ENCODE data around the gene ABITRAM. TPM values are rescaled to one million over a fixed set of nuclear protein-coding genes. Genes with fewer than 3 reads are reported as not detected.

ABITRAM gene
- total and polyA plus RNA-seq, 7 donors = 5.6 to 18.3 (median 11.8) TPM

- peak overlapping the region in 2 of 4 donors; percentile 28 to 54 for H3K27ac ChIP-seq
- no peaks in the 10 kb centered on the region for H3K27me3 ChIP-seq
- DNase-seq = no peak
- peaks cover 0 to 7% (median 0%) of the 10 kb centered on the region in 4 donors for H3K36me3 ChIP-seq
- H3K4me1 ChIP-seq = peaks cover 0 to 42% (median 30%) of the 10 kb centered on the region in 4 donors
- no peaks in the 10 kb centered on the region for H3K9me3 ChIP-seq
- no peak overlapping the region for H3K4me3 ChIP-seq
- intact Hi-C loops (cut with DNase I) = no loop called here
- WGBS, 2 donors = 80 to 84% methylated on average over 2 of the region's 2 CpGs
- no peak for TF ChIP-seq CTCF (IDR thresholded peaks at IDR 0.05)
- TF ChIP-seq POLR2A (IDR thresholded peaks at IDR 0.05) = no peak
- TF ChIP-seq POLR2AphosphoS5 (IDR thresholded peaks at IDR 0.05) = no peak
- TF ChIP-seq EP300 (IDR thresholded peaks at IDR 0.05) = no peak
These were observed 38.5 kb downstream of the ABITRAM start for GRCh38 chr9:108972626-108973209.

- Histone ChIP-seq H3K36me3 (peaks cover 0 to 7% (median 0%) of the 10 kb centered on the region in 4 donors), H3K9me3 (no peaks in the 10 kb centered on the region), H3K27ac (peak overlapping the region in 1 of 4 donors; percentile 54), H3K27me3 (no peaks in the 10 kb centered on the region), H3K4me1 (peaks cover 0 to 47% (median 40%) of the 10 kb centered on the region in 4 donors), H3K4me3 (no peak overlapping the region)
- TF ChIP-seq POLR2A (IDR thresholded peaks at IDR 0.05) = no peak
- no peak for TF ChIP-seq EP300 (IDR thresholded peaks at IDR 0.05)
- TF ChIP-seq CTCF (IDR thresholded peaks at IDR 0.05) = no peak
- peak in 1 of 4 donors; percentile 15 for TF ChIP-seq POLR2AphosphoS5 (IDR thresholded peaks at IDR 0.05)
- intact Hi-C loops (cut with DNase I) = no loop called here
- no peak for DNase-seq
- whole genome bisulfite sequencing, 2 donors = 86 to 87% methylated on average over 5 of the region's 5 CpGs
These were observed 39.7 kb downstream of the ABITRAM start for GRCh38 chr9:108973895-108974294.

GRCh38 chr9:108978205-108978604 lies 44.0 kb downstream of the ABITRAM start:
- H3K27ac ChIP-seq = peak overlapping the region in 3 of 4 donors; percentile 13 to 74 (median 74)
- H3K36me3 ChIP-seq = peaks cover 0 to 17% (median 5%) of the 10 kb centered on the region in 4 donors
- DNase-seq = no peak
- WGBS, 2 donors = 64 to 78% methylated on average over 1 of the region's 1 CpG
- H3K4me3 ChIP-seq = no peak overlapping the region
- no peaks in the 10 kb centered on the region for H3K27me3 ChIP-seq
- intact Hi-C loops (cut with DNase I) = no loop called here
- H3K9me3 ChIP-seq = no peaks in the 10 kb centered on the region
- peaks cover 0 to 39% (median 30%) of the 10 kb centered on the region in 4 donors for H3K4me1 ChIP-seq
- no peak for TF ChIP-seq POLR2A (IDR thresholded peaks at IDR 0.05)
- peak in 3 of 4 donors; percentile 47 to 72 (median 70) for TF ChIP-seq POLR2AphosphoS5 (IDR thresholded peaks at IDR 0.05)

- Histone ChIP-seq H3K36me3 (peaks cover 0 to 26% (median 5%) of the 10 kb centered on the region in 4 donors), H3K9me3 (no peaks in the 10 kb centered on the region), H3K27ac (no peak overlapping the region), H3K4me3 (no peak overlapping the region), H3K27me3 (no peaks in the 10 kb centered on the region), H3K4me1 (peaks cover 0 to 22% (median 17%) of the 10 kb centered on the region in 4 donors)
- intact Hi-C loops (cut with DNase I) = no loop called here
- 95 to 97% methylated on average over 2 of the region's 2 CpGs for WGBS, 2 donors
- DNase-seq = no peak
- TF ChIP-seq EP300 (IDR thresholded peaks at IDR 0.05) (no peak), POLR2A (IDR thresholded peaks at IDR 0.05) (no peak), CTCF (IDR thresholded peaks at IDR 0.05) (no peak), POLR2AphosphoS5 (IDR thresholded peaks at IDR 0.05) (no peak)
These were observed 46.7 kb downstream of the ABITRAM start for GRCh38 chr9:108980893-108981292.

- no peak overlapping the region for H3K27ac ChIP-seq
- no peak for DNase-seq
- TF ChIP-seq CTCF (IDR thresholded peaks at IDR 0.05) (no peak), EP300 (IDR thresholded peaks at IDR 0.05) (no peak), POLR2A (IDR thresholded peaks at IDR 0.05) (no peak), POLR2AphosphoS5 (IDR thresholded peaks at IDR 0.05) (no peak)
- H3K27me3 ChIP-seq = no peaks in the 10 kb centered on the region
- peaks cover 0 to 31% (median 5%) of the 10 kb centered on the region in 4 donors for H3K36me3 ChIP-seq
- intact Hi-C loops (cut with DNase I) = no loop called here
- H3K9me3 ChIP-seq = no peaks in the 10 kb centered on the region
- H3K4me1 ChIP-seq = peaks cover 0 to 7% (median 4%) of the 10 kb centered on the region in 4 donors
- H3K4me3 ChIP-seq = no peak overlapping the region
These were observed 49.7 kb downstream of the ABITRAM start for GRCh38 chr9:108983885-108984284.

Other genes starting within 250 kb of the ABITRAM start
- gene ACTL7B, start 78.4 kb upstream of the ABITRAM start, total RNA-seq = under 1 TPM in 1 of 4 donors, not detected in 3; 0.27 TPM
- not detected for gene ACTL7B, start 78.4 kb upstream of the ABITRAM start, polyA plus RNA-seq
- not detected for gene ACTL7A, start 72.1 kb upstream of the ABITRAM start, total RNA-seq
- not detected for gene ACTL7A, start 72.1 kb upstream of the ABITRAM start, polyA plus RNA-seq
- gene ELP1, start 276 bp upstream of the ABITRAM start, total RNA-seq = 10 to 100 TPM; 11.0 to 17.2 (median 15.3) TPM
- gene ELP1, start 276 bp upstream of the ABITRAM start, polyA plus RNA-seq = 10 to 100 TPM in 1 of 3 donors, 1 to 10 TPM in 2; 3.9 to 10.7 (median 7.8) TPM
- gene CTNNAL1, start 79.1 kb downstream of the ABITRAM start, total RNA-seq = 10 to 100 TPM; 36.4 to 56.8 (median 42.6) TPM
- gene CTNNAL1, start 79.1 kb downstream of the ABITRAM start, polyA plus RNA-seq = 10 to 100 TPM; 18.7 to 32.4 (median 22.2) TPM
- 100 to 1,000 TPM in 2 of 4 donors, 10 to 100 TPM in 2; 90.7 to 105 (median 99.5) TPM for gene TMEM245, start 185.5 kb downstream of the ABITRAM start, total RNA-seq
- 10 to 100 TPM in 1 of 3 donors, 1 to 10 TPM in 2; 1.8 to 12.9 (median 4.2) TPM for gene TMEM245, start 185.5 kb downstream of the ABITRAM start, polyA plus RNA-seq
- 1 to 10 TPM; 2.3 to 4.5 (median 3.3) TPM for gene FRRS1L, start 232.8 kb downstream of the ABITRAM start, total RNA-seq
- under 1 TPM in 2 of 3 donors, not detected in 1; 0.23 to 0.61 TPM for gene FRRS1L, start 232.8 kb downstream of the ABITRAM start, polyA plus RNA-seq